ENCODE results near the gene BEST1.

The BEST1 gene

GRCh38 chr11:61916737-61917333 is 33.3 kb upstream of the BEST1 start:
- DNase-seq, result no peak

DNA sequence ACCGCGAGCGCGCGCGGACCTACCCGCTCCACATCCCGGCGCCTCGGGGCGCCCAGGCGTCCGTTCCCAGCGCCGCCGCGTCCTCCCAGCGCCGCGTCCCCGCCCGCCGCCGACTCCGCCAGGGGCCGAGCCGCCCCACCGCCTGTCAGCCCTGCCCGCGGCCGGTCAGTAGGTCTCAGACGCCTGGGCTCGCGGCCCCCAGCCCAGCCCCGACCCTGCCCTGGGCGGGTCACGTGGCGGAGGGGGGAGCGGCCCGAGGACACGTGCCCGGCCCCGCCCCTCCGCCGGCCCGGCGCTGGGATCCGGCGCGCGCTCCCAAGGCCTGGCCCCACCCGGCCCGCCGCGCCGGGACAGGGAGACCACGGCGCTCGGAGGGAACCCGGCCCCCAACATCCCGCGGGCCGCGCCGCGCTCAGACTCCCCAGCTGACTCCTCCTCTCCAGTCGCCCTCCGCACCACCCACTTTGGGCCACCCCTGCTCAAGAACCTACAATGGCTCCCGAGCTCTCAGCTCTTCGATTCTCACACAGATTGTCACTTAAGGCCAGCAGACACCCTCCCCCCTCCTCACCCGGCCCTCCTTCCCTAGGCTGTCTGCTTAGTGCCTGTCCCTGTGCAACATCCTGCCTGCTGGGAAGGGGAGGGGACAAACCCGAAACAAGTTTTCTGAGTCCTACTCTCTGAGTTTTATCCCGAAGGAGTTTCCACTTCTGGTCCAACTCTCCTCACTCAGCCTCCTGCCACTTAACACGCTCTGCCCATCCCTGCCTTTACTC is 32.6 kb upstream of the BEST1 start, which contains the start of gene RAB3IL1:
Gene RAB3IL1 (minus strand): TSS at position 233 of the 776 bp plus-strand sequence. CDS start 199 bp downstream, at position 34.
- peak; percentile 74 for DNase-seq

DNA sequence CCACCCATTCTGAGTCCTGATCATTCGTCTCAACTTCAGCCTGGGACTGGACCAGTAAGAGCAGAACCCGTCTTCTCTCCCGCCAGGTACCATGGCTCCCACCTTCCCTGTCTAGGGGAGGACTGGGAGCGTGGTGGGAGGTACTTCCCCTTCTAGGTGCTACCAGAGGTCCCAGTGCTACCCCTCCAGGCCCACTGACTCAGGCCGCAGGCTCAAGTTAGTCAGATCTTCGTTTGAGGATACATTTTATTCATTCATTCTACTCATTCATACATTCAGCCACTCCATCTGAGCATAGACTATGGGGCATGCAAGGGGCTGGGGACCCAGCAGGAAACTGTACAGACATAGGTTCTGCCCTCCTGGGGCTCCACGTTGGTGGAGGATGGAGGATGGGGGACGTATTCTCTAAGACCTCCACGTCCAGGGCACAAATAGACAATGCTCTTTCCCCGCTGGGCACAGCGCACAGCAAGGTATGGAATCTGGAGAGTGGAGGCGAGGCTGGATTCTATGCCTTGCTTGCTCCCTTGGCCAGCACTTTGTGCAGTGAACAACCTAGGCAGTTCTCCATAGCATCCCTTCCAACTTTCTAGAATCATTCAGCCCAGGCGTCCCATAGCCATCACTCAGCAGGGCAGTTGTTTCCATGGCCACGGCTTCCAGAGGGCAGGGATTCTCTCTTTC is 31.8 kb upstream of the BEST1 start:
- DNase-seq, result no peak

GRCh38 chr11:61918938-61919704 is 31.0 kb upstream of the BEST1 start:
- DNase-seq, result no peak

DNA sequence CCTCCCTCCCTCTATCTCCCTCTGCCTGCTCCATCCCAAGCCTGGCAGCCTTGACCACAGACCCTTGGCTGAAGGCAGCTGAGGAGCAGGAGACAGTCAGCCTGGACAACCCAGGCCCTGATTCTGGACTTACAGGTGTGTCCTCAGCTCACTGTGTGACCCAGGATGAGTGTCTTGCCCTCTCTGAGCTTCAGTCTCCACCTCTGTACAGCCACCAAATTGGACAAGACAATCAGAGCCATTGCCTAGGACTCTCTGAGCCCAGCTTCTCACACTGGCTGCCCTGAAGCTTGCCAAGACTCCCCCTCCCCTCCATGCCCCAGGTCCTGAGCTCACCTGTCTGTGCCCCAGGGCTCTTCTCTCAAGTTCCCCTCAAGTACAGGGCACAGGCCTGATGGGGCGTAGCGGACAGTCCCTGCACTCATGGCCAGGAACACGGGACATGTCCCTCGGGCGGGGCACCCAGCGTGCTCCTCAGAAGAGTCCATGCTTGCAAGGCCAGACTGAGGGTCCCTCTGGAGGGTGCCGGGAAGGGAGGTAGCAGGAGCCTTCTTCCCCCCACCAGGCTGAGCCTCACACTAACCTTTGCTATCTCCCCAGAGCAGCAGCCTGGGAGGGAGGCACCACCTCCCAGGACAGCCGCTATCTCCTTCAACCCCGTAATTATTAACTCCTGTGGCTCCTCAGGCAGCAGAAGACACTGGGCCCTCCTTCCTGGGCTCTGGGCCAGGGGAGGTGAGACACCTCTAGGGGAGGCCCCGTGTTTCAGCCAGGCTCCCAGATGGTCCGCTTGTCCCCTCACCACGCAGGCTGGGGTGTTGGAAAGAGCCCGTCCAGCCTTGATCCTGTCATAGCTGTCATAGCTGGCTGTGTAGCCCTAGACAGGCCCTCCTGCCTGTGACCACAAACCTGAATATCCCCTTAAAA is 30.2 kb upstream of the BEST1 start:
- no peak for DNase-seq

- no peak for DNase-seq
Measured at GRCh38 chr11:61921446-61921845, 28.7 kb upstream of the BEST1 start.

- peak; percentile 86 for DNase-seq
Measured at GRCh38 chr11:61922539-61922938, 27.6 kb upstream of the BEST1 start.

GRCh38 chr11:61923166-61924063 is 26.7 kb upstream of the BEST1 start:
- peak; percentile 80 for DNase-seq

- DNase-seq, result no peak
Measured at GRCh38 chr11:61924064-61924455, 26.1 kb upstream of the BEST1 start.

DNA sequence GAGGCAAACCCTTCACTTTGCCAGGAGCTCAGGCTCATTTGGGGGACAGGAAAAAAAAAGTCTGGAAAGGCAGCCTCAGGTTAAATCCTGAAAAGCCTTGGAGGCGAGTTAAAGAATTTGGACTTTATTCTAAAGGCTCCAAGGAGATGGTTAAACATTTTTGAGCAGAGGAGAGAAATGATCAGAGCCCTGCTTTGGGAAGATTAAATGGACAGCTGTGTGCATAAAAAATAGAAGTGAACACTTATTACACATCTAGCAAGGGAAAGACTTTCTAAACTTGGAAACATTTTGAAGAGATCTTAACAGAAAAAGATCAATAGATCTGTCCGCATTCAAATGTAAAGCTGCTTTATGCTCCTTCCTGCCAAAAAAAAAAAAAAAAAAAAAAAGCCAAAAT is 24.4 kb upstream of the BEST1 start:
- no peak for DNase-seq

DNA sequence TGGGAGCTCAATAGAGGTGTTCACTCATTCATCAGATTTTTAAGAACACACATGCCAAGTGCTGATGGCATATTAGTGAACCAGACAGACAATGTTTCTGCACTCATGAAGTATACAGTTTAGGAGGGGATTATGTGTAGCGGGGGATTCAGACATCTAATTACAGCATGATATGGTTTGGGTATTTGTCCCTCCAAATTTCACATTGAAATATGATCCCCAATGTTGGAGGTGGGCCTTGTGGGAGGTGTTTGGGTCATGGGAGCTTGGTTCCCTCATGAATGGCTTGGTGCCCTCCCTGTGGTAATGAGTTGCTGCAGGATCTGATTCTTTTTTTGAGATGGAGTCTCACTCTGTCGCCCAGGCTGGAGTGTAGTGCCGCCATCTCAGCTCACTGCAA is 23.9 kb upstream of the BEST1 start:
- no peak for DNase-seq

- DNase-seq, result no peak
Measured at GRCh38 chr11:61927501-61927900, 22.6 kb upstream of the BEST1 start.

GRCh38 chr11:61928606-61929005 is 21.5 kb upstream of the BEST1 start:
- DNase-seq, result no peak

DNA sequence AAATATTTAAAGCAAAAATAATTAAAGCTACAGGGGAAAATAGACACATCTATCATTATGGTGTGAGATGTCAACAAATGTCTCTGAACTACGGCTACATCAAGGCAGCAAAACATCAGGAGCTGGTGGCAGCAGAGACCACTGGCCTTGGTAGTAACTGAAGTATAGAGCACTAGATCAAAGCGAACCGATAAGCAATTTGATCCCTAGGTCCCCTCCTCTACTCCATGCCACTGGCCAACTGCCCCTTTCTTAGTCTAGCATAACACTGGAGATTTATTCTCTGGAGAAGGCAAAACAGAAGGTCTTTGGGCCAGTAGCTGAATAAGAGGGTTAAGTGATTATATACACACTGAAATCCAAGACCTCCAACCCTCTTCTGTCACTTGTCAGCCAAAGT is 19.2 kb upstream of the BEST1 start:
- no peak for DNase-seq

DNA sequence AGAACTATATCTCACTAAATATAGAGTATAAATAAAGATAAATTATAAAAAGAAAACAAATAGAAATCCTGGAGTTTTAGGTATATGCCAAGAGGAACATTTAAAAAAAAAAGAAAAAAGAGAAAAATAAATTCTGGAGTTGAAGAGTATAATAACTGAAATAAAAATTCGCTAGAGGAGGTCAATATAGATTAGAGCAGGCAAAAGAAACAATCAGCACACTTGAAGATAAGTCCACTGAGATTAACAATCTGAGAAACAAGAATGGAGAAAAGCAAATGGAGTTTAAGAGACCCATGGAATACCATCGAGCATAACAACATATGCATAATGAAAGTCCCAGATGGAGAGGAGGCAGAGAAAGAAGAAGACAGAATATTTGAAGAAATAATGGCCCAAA is 14.3 kb upstream of the BEST1 start:
- no peak for DNase-seq

GRCh38 chr11:61940466-61940865 is 9.7 kb upstream of the BEST1 start:
- no peak for DNase-seq

- DNase-seq, result no peak
Measured at GRCh38 chr11:61945191-61945590, 5.0 kb upstream of the BEST1 start.

DNA sequence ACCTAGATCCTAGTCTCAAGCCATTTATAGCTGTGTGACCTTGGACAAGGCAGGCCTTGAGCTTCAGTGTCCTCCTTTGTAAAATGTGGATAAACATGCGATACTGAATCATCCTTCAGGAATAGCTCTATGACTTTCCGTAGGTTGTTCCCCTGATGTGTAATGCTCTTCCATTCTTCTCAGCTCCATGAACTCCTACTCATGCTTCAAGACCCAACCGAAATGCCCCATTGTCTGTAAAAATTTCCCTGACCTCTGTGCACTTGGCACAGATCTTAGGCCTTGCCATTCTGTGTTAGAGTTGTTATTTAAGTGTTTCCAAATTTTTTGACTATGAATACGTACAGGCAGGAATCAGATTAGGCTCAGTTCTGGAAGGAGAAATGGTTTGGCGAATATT is 3.3 kb upstream of the BEST1 start:
- DNase-seq, result no peak

DNA sequence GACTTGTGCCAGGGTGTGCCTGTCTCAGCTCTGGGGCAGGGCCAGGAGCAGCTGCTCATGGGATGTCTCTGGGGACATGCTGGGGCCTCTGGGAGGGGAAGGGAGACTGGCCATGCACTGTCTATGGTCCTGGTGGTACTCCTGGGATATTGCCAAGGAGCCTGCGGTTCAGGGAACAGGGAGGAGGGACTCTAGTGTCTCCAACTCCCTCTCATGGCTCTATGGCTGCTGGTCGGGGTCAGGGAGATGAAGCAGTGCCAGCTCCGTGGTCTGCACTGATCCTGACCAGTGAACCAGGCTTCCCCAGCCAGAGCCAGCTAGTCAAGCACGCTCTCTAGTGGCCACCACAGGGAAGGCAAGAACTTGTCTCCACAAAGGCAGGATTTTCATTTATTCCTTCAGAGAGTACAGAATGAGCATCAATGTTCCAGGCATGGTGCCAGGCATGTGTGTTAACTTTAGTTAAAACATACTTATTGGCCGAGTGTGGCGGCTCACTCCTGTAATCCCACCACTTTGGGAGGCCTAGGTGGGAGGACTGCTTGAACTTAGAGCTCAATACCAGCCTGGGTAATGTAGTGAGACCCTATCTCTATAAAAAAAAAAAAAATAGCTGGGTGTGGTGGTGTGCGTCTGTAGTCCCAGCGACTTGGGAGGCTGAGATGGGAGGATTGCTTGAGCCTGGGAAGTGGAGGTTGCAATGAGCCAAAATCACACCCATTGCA is 2.5 kb upstream of the BEST1 start:
- peak; percentile 96 for DNase-seq

GRCh38 chr11:61948505-61948904 is 1.6 kb upstream of the BEST1 start:
- DNase-seq, result no peak
